ENCODE measurements around the gene RERE.

Gene RERE

GRCh38 chr1:8474369-8474768, 343.1 kb downstream of the RERE start:
- no peak overlapping the region for H3K4me2 ChIP-seq (ENCODE audit: low read length)
- H3K4me1 ChIP-seq (ENCODE audit: control insufficient read depth, low read length): peaks cover 54% of the 10 kb centered on the region
- no peak overlapping the region for H3K4me3 ChIP-seq (ENCODE audit: low read length)
- H3K9me3 ChIP-seq (ENCODE audit: control insufficient read depth, insufficient read depth, low read length): no peaks in the 10 kb centered on the region
- peaks cover 38% of the 10 kb centered on the region for H3K79me2 ChIP-seq (ENCODE audit: control insufficient read depth, low read length)
- no peaks in the 10 kb centered on the region for H3K36me3 ChIP-seq (ENCODE audit: control insufficient read depth, low read length)
- TF ChIP-seq CTCF (IDR thresholded peaks at IDR 0.05; ENCODE audit: low read depth, low read length, poor library complexity, severe bottlenecking) (no peak), EZH2phosphoT487 (IDR thresholded peaks at IDR 0.05; ENCODE audit: borderline replicate concordance, low read length) (no peak)
- 0 out of 2 replicates have a peak, but pooled peaks cover 7% of the 10 kb centered on the region for H3F3A ChIP-seq (ENCODE audit: control insufficient read depth, insufficient read depth)
- no peaks in the 10 kb centered on the region for H3K9me2 ChIP-seq (replicated peaks; ENCODE audit: control insufficient read depth, low read length)
- H4K20me1 ChIP-seq (ENCODE audit: control insufficient read depth, insufficient read depth, low read depth, low read length): no peaks in the 10 kb centered on the region
- no peaks in the 10 kb centered on the region for H3K27me3 ChIP-seq (ENCODE audit: control insufficient read depth, low read length)
- no peak overlapping the region for H3K27ac ChIP-seq (ENCODE audit: low read depth, low read length)

- peaks cover 38% of the 10 kb centered on the region for H3K79me2 ChIP-seq (ENCODE audit: control insufficient read depth, low read length)
- TF ChIP-seq EZH2phosphoT487 (IDR thresholded peaks at IDR 0.05; ENCODE audit: borderline replicate concordance, low read length) (no peak), CTCF (IDR thresholded peaks at IDR 0.05; ENCODE audit: low read depth, low read length, poor library complexity, severe bottlenecking) (no peak)
- no peaks in the 10 kb centered on the region for H3K9me2 ChIP-seq (replicated peaks; ENCODE audit: control insufficient read depth, low read length)
- no peaks in the 10 kb centered on the region for H4K20me1 ChIP-seq (ENCODE audit: control insufficient read depth, insufficient read depth, low read depth, low read length)
- H3K36me3 ChIP-seq (ENCODE audit: control insufficient read depth, low read length): no peaks in the 10 kb centered on the region
- H3K4me1 ChIP-seq (ENCODE audit: control insufficient read depth, low read length): peaks cover 54% of the 10 kb centered on the region
- H3K9me3 ChIP-seq (ENCODE audit: control insufficient read depth, insufficient read depth, low read length): no peaks in the 10 kb centered on the region
- no peaks in the 10 kb centered on the region for H3K27me3 ChIP-seq (ENCODE audit: control insufficient read depth, low read length)
- H3K4me2 ChIP-seq (ENCODE audit: low read length): peak overlapping the region; percentile 49
- 0 out of 2 replicates have a peak, but pooled peaks cover 9% of the 10 kb centered on the region for H3F3A ChIP-seq (ENCODE audit: control insufficient read depth, insufficient read depth)
- H3K4me3 ChIP-seq (ENCODE audit: low read length): no peak overlapping the region
- no peak overlapping the region for H3K27ac ChIP-seq (ENCODE audit: low read depth, low read length)
Measured at GRCh38 chr1:8473891-8474300, 343.5 kb downstream of the RERE start.

DNA sequence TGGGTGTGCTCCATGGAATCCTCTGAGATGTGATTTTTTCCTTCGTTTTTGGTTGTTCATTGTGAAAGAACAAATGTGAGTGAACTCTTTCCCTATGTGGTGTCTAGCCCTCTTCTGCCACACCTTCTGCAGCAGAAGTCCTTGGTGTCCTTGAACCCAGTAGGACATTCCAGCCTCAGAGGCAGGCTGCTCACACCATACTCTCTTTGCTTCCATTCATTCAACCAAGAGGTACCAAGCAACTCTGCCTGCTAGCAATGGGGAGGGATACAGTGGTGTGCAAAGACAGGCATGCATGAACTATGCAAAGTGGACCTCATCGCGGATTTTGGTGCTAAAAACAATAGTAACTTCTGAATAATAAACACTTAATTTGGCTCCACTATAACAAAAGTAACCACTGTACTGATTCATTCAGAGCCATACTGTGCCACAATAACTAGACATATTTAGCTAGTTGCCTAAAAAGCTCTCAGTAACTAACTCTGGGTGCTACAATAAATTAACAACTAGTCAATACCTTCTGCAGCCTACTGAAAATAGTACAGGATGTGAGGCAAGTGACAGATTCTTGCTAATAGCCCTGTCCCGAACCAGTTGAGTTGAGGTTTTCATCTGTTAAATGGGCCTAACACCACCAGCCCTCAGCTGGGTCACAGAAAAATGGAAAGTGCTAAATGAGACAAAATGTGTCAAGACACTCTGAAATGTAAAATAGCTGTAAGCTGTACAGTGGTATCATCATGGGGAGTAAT, 344.1 kb downstream of the RERE start:
- peak overlapping the region; percentile 20; the same call in 1 of the 2 replicates for H3K4me3 ChIP-seq (ENCODE audit: low read length)
- H3K4me2 ChIP-seq (ENCODE audit: low read length): peak overlapping the region; percentile 49
- H3K27ac ChIP-seq (ENCODE audit: low read depth, low read length): no peak overlapping the region
- no peaks in the 10 kb centered on the region for H4K20me1 ChIP-seq (ENCODE audit: control insufficient read depth, insufficient read depth, low read depth, low read length)
- TF ChIP-seq EZH2phosphoT487 (IDR thresholded peaks at IDR 0.05; ENCODE audit: borderline replicate concordance, low read length) (no peak), CTCF (IDR thresholded peaks at IDR 0.05; ENCODE audit: low read depth, low read length, poor library complexity, severe bottlenecking) (no peak)
- H3K79me2 ChIP-seq (ENCODE audit: control insufficient read depth, low read length): peaks cover 34% of the 10 kb centered on the region
- H3K27me3 ChIP-seq (ENCODE audit: control insufficient read depth, low read length): no peaks in the 10 kb centered on the region
- no peaks in the 10 kb centered on the region for H3K36me3 ChIP-seq (ENCODE audit: control insufficient read depth, low read length)
- H3K9me3 ChIP-seq (ENCODE audit: control insufficient read depth, insufficient read depth, low read length): no peaks in the 10 kb centered on the region
- H3K9me2 ChIP-seq (replicated peaks; ENCODE audit: control insufficient read depth, low read length): no peaks in the 10 kb centered on the region
- 0 out of 2 replicates have a peak, but pooled peaks cover 10% of the 10 kb centered on the region for H3F3A ChIP-seq (ENCODE audit: control insufficient read depth, insufficient read depth)
- peaks cover 50% of the 10 kb centered on the region for H3K4me1 ChIP-seq (ENCODE audit: control insufficient read depth, low read length)
